PFSK-1 (cell line): Measurements from ENCODE around the gene GBP2.

ENCODE experiments used
- FOXP2 ChIP-seq: optimal IDR thresholded peaks from 2 replicates; pipeline ENCODE3; 2011; ENCODE audit warnings: borderline replicate concordance, control low read depth, inconsistent platforms; ENCODE audit not compliant: insufficient read depth; ENCODE audit errors: extremely low read length, extremely low read depth
- POLR2AphosphoS5 ChIP-seq: IDR thresholded peaks from 2 replicates; pipeline ENCODE4 v1.6.1; 2012; ENCODE audit warnings: low read depth, mild to moderate bottlenecking, control low read depth, low read length, moderate library complexity
- SIN3A ChIP-seq: IDR thresholded peaks from 2 replicates; pipeline ENCODE4 v1.6.1; 2012; ENCODE audit warnings: mild to moderate bottlenecking, low read length, moderate library complexity, borderline replicate concordance; ENCODE audit not compliant: insufficient read depth
- TAF1 ChIP-seq: IDR thresholded peaks from 2 replicates; pipeline ENCODE4 v1.6.1; 2012; ENCODE audit warnings: low read length, control low read depth, borderline replicate concordance; ENCODE audit not compliant: insufficient read depth
- TF ChIP-seq, protein P1 (sequence below), 2 experiments: IDR thresholded peaks; 2 replicates each; pipeline versions ENCODE4 v1.6.1 to v1.8.0; 2011 to 2012; ENCODE audit warnings: low read depth in 2 of 2, low read length in 2 of 2, control low read depth in 1 of 2, inconsistent platforms in 1 of 2, mild to moderate bottlenecking in 1 of 2, moderate library complexity in 1 of 2; ENCODE audit not compliant: insufficient read depth in 1 of 2

The GBP2 gene

GRCh38 chr1:89170170-89171066 is 44.5 kb upstream of the GBP2 start:
- TF ChIP-seq SIN3A (no peak), FOXP2 (no peak), POLR2AphosphoS5 (no peak), TAF1 (no peak)
- TF ChIP-seq, protein P1, sequence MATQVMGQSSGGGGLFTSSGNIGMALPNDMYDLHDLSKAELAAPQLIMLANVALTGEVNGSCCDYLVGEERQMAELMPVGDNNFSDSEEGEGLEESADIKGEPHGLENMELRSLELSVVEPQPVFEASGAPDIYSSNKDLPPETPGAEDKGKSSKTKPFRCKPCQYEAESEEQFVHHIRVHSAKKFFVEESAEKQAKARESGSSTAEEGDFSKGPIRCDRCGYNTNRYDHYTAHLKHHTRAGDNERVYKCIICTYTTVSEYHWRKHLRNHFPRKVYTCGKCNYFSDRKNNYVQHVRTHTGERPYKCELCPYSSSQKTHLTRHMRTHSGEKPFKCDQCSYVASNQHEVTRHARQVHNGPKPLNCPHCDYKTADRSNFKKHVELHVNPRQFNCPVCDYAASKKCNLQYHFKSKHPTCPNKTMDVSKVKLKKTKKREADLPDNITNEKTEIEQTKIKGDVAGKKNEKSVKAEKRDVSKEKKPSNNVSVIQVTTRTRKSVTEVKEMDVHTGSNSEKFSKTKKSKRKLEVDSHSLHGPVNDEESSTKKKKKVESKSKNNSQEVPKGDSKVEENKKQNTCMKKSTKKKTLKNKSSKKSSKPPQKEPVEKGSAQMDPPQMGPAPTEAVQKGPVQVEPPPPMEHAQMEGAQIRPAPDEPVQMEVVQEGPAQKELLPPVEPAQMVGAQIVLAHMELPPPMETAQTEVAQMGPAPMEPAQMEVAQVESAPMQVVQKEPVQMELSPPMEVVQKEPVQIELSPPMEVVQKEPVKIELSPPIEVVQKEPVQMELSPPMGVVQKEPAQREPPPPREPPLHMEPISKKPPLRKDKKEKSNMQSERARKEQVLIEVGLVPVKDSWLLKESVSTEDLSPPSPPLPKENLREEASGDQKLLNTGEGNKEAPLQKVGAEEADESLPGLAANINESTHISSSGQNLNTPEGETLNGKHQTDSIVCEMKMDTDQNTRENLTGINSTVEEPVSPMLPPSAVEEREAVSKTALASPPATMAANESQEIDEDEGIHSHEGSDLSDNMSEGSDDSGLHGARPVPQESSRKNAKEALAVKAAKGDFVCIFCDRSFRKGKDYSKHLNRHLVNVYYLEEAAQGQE (IDR thresholded peaks at IDR 0.05; ENCODE audit: insufficient read depth in 1 of 2, low read depth in 2 of 2, low read length in 2 of 2): no peak

DNA sequence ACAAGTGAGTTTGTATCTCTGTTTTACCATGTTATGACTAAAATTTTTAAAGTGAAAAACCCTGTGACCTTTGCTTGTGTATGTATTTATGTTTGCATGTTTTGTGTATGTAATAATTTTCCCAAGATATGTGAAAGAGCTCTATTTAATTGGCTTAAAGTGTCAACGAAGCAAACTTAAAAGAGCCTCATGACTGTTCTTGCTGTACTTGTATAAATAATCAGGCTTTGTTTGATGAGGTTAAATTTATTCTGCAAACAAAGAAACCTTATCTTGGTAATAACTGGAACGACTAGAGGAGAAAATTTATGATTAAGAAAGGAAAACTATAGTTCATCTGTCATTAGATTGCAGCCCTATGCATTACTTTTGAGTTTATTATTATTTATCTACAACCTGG is 43.3 kb upstream of the GBP2 start:
- TF ChIP-seq SIN3A (no peak), TAF1 (no peak), FOXP2 (no peak), POLR2AphosphoS5 (no peak)
- TF ChIP-seq, protein P1 (IDR thresholded peaks at IDR 0.05; ENCODE audit: insufficient read depth in 1 of 2, low read depth in 2 of 2, low read length in 2 of 2): no peak

- TF ChIP-seq POLR2AphosphoS5 (no peak), FOXP2 (no peak), SIN3A (no peak), TAF1 (no peak)
- TF ChIP-seq, protein P1 (IDR thresholded peaks at IDR 0.05; ENCODE audit: insufficient read depth in 1 of 2, low read depth in 2 of 2, low read length in 2 of 2): no peak
Measured at GRCh38 chr1:89167590-89168230, 41.8 kb upstream of the GBP2 start.

- TF ChIP-seq SIN3A: no peak
Measured at GRCh38 chr1:89166705-89167104, 40.8 kb upstream of the GBP2 start.

DNA sequence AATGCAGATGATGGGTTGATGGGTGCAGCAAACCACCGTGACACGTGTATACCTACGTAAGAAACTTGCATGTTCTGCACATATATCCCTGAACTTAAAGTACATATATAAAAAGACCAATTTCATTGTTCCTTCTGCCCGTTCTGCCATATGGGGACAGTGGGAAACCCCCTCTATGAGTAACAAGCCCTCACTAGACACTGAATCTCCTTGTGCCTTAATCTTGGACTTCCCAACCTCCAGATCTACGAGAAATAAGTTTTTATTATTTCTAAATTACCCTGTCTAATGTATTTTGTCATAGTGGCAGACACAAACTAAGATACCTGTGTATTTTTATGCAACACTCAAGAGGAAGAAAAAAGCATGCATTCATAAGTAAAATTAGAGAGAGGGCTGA is 39.9 kb upstream of the GBP2 start:
- TF ChIP-seq, protein P1 (IDR thresholded peaks at IDR 0.05; ENCODE audit: insufficient read depth in 1 of 2, low read depth in 2 of 2, low read length in 2 of 2): no peak
- TF ChIP-seq FOXP2 (no peak), POLR2AphosphoS5 (no peak)
